SHP77 treated with DMSO at 0.1 percent for 48 hours (cell line): ENCODE data around the gene CDH26.

Experiments
- DNase-seq: peaks from one replicate; lab custom pipeline; 2025; lab: John Stamatoyannopoulos, UW

Gene CDH26

DNA sequence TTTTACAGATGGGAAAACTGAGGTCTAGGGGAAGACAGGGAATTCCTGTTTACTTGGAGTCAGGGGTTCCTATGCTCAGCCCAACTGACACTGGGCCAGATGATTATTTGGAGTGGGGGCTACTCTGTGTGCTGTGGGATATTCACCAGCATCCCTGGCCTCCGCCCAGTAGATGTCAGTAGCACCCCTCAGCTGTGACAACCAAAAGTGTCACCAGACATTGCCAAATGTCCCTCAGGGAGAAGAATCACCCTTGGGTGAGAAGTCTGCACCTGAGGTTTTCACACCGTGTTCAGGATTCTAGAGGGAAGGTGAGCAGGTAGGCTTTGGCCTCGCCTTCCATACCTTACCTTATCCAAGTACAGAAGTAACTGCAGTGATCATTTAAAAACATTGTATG lies 27.6 kb downstream of the CDH26 start:
- no peak for DNase-seq

GRCh38 chr20:59987135-59987534 lies 28.9 kb downstream of the CDH26 start:
- no peak for DNase-seq

GRCh38 chr20:59988141-59988540 lies 29.9 kb downstream of the CDH26 start:
- no peak for DNase-seq

GRCh38 chr20:59992526-59993084 lies 34.4 kb downstream of the CDH26 start:
- no peak for DNase-seq

DNA sequence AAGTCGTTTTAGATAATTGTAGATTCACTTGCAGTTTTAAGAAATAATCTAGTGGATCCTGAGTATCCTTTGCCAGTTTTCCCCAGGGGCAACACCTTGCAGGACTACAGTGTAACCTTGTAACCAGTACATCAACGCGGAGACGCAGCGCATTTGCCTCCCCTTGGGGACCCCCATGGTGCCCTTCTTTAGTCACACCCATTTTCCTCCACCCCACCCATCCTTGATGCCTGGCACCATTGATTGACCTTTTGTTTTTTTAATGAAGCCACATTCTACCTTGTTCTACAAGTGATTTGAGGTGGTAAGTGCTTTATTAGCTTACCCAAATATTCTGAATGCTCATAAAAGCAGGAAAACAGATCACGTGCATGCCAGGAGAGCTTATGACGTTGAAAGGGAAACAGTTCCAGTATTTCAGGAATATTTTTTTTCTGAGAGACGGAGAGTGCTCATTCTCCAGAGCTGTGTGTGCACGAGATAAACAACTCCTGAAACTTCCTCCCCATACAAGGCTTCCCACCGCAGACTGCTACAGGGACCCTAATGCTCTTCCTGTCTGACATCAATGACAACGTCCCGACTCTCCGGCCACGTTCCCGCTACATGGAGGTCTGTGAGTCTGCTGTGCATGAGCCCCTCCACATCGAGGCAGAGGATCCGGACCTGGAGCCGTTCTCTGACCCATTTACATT lies 35.7 kb downstream of the CDH26 start:
- no peak for DNase-seq

- DNase-seq, result peak; percentile 38
These were observed 36.5 kb downstream of the CDH26 start for GRCh38 chr20:59994697-59995122.

GRCh38 chr20:59996108-59996507 lies 37.9 kb downstream of the CDH26 start:
- no peak for DNase-seq

DNA sequence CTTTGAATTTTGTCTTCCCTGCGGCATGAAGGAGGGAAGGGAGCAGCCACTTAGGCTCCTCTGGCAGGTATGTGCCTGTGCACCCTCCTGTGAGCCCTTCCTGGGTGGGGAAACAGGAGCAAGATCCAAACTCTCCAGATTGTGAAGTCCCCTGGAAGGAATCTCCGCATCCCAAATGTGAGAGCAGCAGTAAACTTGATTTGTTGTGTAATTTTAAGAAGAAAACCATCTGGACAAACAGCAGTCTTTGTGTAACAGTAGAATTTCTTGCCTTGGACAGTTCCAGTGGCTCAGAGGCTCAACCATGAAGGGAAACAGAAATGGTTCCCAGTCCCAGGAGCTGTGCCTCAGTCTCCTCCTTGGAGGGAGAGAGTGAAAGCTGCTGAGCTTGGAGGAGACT lies 39.7 kb downstream of the CDH26 start:
- no peak for DNase-seq

GRCh38 chr20:59999502-59999901 lies 41.3 kb downstream of the CDH26 start:
- DNase-seq, result no peak

- no peak for DNase-seq
These were observed 42.2 kb downstream of the CDH26 start for GRCh38 chr20:60000271-60001042.

DNA sequence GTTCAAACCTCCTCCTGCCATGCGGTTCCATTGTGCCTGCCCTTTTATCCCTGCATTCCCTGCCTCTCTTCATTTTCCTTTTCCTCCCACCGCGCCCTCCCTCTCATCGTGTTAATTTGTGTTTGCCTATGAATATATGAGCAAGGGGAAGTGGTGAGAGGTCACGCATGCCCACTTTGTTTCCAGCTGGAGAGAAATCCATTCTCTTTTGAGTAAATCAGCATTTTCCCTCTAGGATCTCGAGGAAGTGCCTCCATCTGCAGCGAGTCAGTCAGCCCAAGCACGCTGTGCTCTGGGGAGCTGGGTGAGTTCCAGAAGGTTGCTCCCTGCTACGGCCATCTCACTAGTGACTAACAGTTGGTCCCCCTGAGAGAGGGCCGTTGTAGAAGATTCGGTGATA lies 42.9 kb downstream of the CDH26 start:
- no peak for DNase-seq

GRCh38 chr20:60003776-60004175 lies 45.6 kb downstream of the CDH26 start:
- DNase-seq, result no peak

DNA sequence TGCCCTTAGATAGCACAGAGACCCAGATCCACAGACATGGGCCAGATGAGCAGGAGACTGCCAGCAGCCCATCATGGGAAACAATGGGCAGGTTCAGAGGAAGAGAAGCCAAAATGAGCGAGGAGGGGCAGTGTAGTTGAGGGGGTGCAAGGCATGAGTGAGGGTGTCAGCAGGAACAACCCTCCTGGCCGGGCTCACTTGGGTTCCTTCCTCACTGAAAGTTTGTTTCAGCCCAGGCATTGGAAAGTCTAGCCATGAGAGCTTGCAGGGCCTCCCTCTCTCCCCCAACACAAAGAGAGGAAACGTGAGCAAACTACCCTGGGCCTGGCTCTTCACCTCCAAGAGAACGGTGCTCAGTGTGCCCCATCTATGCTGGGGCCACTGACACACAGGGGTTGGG lies 48.0 kb downstream of the CDH26 start:
- DNase-seq, result no peak

- no peak for DNase-seq
These were observed 49.2 kb downstream of the CDH26 start for GRCh38 chr20:60007464-60007863.

- no peak for DNase-seq
These were observed 50.0 kb downstream of the CDH26 start for GRCh38 chr20:60008130-60008808.

- no peak for DNase-seq
These were observed 51.1 kb downstream of the CDH26 start for GRCh38 chr20:60009318-60009717.

GRCh38 chr20:60009826-60010616 lies 51.8 kb downstream of the CDH26 start:
- DNase-seq, result peak; percentile 29

DNA sequence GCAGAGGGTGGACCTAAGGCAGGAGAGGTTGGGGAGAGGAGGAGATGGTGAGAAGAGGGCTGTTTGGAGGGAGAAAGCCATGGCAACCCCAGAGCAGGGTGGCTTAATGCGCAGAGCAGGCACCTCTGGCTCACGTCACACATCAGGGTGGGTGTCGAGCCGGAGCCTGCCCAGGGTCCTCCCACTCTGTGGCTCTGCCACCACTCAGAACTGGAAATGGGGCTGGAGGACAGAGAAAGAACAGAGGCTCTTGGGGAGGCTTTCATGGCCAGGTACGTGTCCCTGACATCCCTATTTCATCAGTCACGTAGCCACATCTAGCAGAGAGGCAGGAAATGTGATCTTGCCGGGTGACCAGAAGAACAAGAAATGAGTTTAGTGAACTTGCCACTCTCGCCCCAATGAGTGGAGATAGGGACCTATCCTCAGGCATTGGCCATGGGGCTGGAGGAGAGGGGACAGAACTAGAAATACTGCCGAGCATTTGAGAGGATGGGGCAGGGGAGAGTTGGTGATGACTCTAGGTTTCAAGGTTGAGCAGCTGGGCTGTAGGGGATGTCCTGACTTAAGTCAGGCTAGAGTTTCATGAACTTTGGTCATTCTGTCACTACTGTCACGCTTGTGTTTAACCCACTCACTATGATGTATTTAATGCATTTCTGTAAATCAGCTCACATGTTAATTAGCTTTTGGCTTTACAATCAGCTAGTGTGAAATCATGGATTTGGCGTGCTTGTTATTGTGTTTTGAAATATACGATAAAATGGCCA lies 52.7 kb downstream of the CDH26 start:
- DNase-seq, result no peak

DNA sequence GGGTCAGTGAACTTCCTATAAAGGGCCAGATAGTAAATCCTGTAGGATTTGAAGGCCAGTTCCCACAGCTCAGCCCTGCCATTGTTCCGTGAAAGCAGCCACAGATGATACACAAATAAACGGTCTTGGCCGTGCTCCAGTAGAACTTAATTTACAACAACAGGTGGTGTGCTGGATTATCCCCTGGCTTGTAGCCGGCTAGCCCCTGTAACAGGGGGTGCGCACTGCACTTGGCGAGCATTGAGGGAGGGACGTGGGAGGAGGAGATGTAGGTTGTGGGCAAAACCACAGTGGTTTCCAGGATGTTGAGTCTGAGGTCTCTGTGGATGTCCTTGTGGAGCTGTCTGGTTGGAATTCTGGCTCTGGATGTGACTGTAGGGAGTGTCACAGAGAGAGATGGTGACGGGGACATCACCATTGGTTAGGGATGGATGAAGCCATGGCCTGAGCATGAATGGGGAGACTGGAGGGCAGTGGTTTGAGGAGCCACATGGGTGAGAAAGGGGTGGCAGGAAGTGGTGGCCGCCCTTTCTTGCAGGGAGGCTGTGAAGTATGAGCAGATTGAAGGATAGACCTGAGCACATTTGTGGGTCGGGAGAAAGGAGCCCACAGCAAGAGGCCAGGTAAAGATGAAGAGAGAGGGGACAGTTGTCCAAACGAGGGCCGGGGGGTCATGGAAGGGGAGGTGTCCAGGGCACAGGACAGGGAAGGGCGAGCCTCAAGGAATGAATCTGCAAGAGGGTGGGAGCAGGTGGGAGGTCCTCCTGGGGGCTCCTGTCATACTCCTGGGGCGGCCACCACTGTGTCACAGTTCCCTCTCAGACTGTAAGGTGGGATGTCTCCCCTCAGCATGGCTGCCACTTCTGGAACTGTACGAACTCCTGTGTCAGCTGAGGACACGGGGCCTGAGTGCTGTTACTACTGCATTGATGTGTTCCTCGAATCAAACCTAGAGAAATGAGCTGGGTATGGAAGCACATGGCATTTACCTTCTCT lies 53.6 kb downstream of the CDH26 start:
- peak; percentile 81 for DNase-seq
